Thyroid gland (tissue), 4 donors: ENCODE results near the gene ASIC1. TPM values are rescaled to one million over a fixed set of nuclear protein-coding genes. Genes with fewer than 3 reads are reported as not detected.

Experiments used
- DNase-seq, 2 donors: peaks; one replicate each; pipeline ENCODE4 v3.0.0-alpha.2; 2019
- H3K27ac ChIP-seq, 3 donors: fragments of 200-600 bp; sonication (generic); 1 replicate in 2 of 3; 2 replicates in 1 of 3; pipeline ENCODE4 v1.5.1; 2016 to 2019; ENCODE audit warnings: mild to moderate bottlenecking in 1 of 3, moderate library complexity in 1 of 3
- H3K27me3 ChIP-seq: fragments of 200-600 bp; sonication (generic); one replicate; pipeline ENCODE4 v1.5.1; 2019
- H3K36me3 ChIP-seq, 2 donors: fragments of 200-600 bp; sonication (generic); one replicate each; pipeline ENCODE4 v1.5.1; 2016 to 2019
- H3K4me1 ChIP-seq, 2 donors: fragments of 200-600 bp; sonication (generic); one replicate each; pipeline ENCODE4 v1.5.1; 2017 to 2019
- H3K4me3 ChIP-seq, 3 donors: fragments of 200-600 bp; sonication (generic); replicated peaks in 1 of 3; 1 replicate in 2 of 3; 2 replicates in 1 of 3; pipeline ENCODE4 v1.5.1; 2016; ENCODE audit warnings: mild to moderate bottlenecking in 1 of 3
- H3K9me3 ChIP-seq: fragments of 200-600 bp; sonication (generic); one replicate; pipeline ENCODE4 v1.5.1; 2017
- POLR2A ChIP-seq, 2 donors: fragments of 450-650 bp; IDR thresholded peaks; one replicate each; pipeline ENCODE4 v1.6.1; 2017; ENCODE audit warnings: antibody characterized with exemption in 2 of 2, mild to moderate bottlenecking in 2 of 2, moderate library complexity in 1 of 2
- WGBS, 2 donors: methylation state at CpG; one replicate each; pipeline ENCODE4 v1.1.5; 2017; 5-methylcytosine and 5-hydroxymethylcytosine counted together
- intact Hi-C: fragments of 100-400 bp; cut with DNase I; formaldehyde crosslinking; loops from one replicate; pipeline ENCODE4 v1.15.1; 2023
- total RNA-seq, 4 donors: library from RNA; depleted of rRNA; stranded (reverse); fragments of >200 nt; gene quantifications; one replicate each; pipeline ENCODE4 v1.2.3, GENCODE V29; 2016
- TF ChIP-seq, protein P1 (sequence below), 6 experiments: fragments of 200-600 bp in 3 of 6; fragments of 450-650 bp in 3 of 6; sonication (generic) in 3 of 6; IDR thresholded peaks; one replicate each; pipeline ENCODE4 v1.5.1; 2016 to 2019; ENCODE audit warnings: antibody characterized with exemption in 6 of 6, mild to moderate bottlenecking in 2 of 6, inconsistent platforms in 1 of 6, moderate library complexity in 1 of 6

The ASIC1 gene
- total RNA-seq, 4 donors from 2014 or later = 0.13 to 1.9 (median 0.43) TPM

DNA sequence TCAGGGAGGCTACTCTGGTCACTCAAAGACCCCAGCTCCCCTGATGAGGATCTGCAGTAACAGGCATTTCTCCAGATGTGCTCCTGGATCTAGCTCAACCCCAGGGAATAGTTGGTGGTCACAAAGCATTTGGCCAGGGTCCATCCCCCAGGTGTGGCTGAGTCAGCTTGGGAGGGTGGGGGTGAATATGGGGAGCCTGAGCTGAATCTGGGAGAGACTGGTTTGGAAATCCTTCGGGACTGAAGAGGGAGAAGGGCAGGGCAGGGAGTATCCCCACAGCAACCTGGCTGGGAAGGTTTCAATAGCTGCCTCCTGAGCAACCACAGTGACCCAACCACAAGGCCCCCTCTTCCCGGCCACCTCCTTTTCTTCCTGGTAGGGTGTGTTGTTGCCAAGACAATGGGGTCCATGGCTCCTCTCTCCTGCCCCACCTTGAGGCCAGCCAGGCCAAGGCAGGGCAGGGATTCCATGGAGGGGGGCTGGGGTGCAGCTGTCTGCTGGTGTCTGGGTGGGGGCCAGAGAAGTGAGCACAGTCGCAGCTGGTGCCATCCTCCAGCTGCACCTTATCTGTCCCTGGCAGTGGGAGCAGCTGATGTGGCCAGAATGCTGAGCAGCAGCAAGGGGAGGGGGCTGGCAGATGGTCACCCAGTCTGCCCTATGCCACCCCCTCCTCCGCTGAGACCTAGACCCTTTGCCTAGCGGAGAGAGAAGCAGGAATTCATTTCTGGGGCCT lies 5.5 kb downstream of the ASIC1 start:
- WGBS, 2 donors = 78 to 84% methylated on average over 4 to 5 of the region's 5 CpGs
- TF ChIP-seq, protein P1, sequence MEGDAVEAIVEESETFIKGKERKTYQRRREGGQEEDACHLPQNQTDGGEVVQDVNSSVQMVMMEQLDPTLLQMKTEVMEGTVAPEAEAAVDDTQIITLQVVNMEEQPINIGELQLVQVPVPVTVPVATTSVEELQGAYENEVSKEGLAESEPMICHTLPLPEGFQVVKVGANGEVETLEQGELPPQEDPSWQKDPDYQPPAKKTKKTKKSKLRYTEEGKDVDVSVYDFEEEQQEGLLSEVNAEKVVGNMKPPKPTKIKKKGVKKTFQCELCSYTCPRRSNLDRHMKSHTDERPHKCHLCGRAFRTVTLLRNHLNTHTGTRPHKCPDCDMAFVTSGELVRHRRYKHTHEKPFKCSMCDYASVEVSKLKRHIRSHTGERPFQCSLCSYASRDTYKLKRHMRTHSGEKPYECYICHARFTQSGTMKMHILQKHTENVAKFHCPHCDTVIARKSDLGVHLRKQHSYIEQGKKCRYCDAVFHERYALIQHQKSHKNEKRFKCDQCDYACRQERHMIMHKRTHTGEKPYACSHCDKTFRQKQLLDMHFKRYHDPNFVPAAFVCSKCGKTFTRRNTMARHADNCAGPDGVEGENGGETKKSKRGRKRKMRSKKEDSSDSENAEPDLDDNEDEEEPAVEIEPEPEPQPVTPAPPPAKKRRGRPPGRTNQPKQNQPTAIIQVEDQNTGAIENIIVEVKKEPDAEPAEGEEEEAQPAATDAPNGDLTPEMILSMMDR (IDR thresholded peaks at IDR 0.05) = no peak
- TF ChIP-seq POLR2A (IDR thresholded peaks at IDR 0.05) = no peak
- no peak overlapping the region for H3K4me3 ChIP-seq
- H3K36me3 ChIP-seq = no peaks in the 10 kb centered on the region
- no peak for DNase-seq
- H3K27ac ChIP-seq = no peak overlapping the region
- H3K27me3 ChIP-seq = no peaks in the 10 kb centered on the region
- intact Hi-C loops = no loop called here
- peaks cover 0 to 2% of the 10 kb centered on the region in 2 donors for H3K4me1 ChIP-seq
- no peaks in the 10 kb centered on the region for H3K9me3 ChIP-seq

DNA sequence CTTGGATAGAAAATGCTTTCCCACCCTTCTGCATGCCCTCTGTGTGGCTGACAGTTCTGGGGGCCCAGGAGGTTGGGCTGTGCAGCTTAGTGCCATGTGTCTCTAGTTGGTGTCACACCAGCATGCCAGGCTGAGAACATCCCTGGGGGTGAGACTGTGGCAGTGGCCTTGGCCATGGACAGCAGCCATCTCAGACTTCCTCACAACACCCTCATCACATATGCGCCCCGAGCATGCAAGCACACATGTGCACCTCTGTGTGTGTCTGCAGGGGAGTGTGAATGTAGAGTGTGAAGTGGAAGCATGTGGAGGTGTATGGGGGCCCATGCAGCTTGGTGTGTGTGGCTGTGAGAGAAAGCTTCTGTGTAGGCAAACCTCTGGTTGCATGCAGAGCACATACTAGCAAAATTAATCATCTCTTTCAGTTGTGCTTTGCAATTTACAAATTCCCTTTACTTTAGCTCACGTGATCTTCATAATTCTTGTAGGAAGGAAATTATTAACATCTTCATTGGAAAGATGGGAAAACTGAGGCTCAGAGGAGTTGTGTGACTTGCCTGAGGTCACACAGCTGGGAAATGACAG lies 8.4 kb downstream of the ASIC1 start:
- intact Hi-C loops = no loop called here
- Histone ChIP-seq H3K4me1 (peaks cover 0 to 3% of the 10 kb centered on the region in 2 donors), H3K4me3 (no peak overlapping the region), H3K36me3 (no peaks in the 10 kb centered on the region), H3K9me3 (no peaks in the 10 kb centered on the region), H3K27ac (no peak overlapping the region), H3K27me3 (no peaks in the 10 kb centered on the region)
- TF ChIP-seq POLR2A (IDR thresholded peaks at IDR 0.05) = no peak
- TF ChIP-seq, protein P1 (IDR thresholded peaks at IDR 0.05) = no peak
- 94 to 95% methylated on average over 3 of the region's 3 CpGs for WGBS, 2 donors
- DNase-seq = no peak

DNA sequence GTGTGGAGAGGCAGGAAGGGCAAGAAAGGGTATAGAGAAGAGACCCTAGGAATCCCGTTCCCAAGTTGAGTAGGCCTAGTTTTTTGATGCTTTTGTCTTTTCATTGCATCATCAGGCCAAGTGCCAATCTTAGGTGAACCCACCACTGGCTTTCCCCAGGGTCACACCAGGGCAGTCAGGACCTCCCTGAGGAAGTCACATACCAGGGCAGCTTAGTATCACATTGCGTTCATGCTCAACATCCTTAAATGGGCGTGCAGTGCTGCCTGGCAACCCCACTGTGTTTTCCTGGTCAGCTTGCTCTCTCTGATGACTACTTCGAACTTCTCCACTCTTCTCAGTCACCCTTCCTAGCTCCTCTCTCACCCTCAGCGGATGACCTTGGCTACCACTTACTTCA lies 9.0 kb downstream of the ASIC1 start:
- H3K27me3 ChIP-seq = no peaks in the 10 kb centered on the region
- intact Hi-C loops = no loop called here
- peaks cover 0 to 4% of the 10 kb centered on the region in 2 donors for H3K4me1 ChIP-seq
- H3K27ac ChIP-seq = no peak overlapping the region
- no peaks in the 10 kb centered on the region for H3K36me3 ChIP-seq
- no peak overlapping the region for H3K4me3 ChIP-seq
- no peak for DNase-seq
- H3K9me3 ChIP-seq = no peaks in the 10 kb centered on the region
- 65 to 75% methylated on average over 5 of the region's 5 CpGs for WGBS, 2 donors
- TF ChIP-seq POLR2A (IDR thresholded peaks at IDR 0.05) = no peak
- TF ChIP-seq, protein P1 (IDR thresholded peaks at IDR 0.05) = no peak

DNA sequence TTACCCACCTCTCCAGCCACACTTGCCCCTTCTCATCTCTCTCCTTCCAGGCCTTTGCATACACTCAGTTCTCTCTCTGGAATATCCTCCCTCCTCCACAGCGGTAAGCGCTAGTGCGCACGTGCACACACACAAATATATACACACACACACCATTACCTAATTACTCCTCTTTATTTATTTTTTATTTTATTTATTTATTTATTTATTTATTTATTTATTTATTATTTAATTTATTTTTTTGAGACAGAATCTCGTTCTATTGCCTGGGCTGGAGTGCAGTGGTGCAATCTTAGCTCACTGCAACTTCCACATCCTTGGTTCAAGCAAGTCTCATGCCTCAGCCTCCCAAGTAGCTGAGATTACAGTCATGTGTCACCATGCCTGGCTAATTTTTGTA lies 11.7 kb downstream of the ASIC1 start:
- H3K4me1 ChIP-seq = peaks cover 0 to 4% of the 10 kb centered on the region in 2 donors
- intact Hi-C loops = no loop called here
- no peak for DNase-seq
- no peaks in the 10 kb centered on the region for H3K27me3 ChIP-seq
- no peaks in the 10 kb centered on the region for H3K9me3 ChIP-seq
- H3K27ac ChIP-seq = no peak overlapping the region
- no peak for TF ChIP-seq POLR2A (IDR thresholded peaks at IDR 0.05)
- no peaks in the 10 kb centered on the region for H3K36me3 ChIP-seq
- no peak overlapping the region for H3K4me3 ChIP-seq
- WGBS, 2 donors = 94% methylated on average over 5 of the region's 5 CpGs

DNA sequence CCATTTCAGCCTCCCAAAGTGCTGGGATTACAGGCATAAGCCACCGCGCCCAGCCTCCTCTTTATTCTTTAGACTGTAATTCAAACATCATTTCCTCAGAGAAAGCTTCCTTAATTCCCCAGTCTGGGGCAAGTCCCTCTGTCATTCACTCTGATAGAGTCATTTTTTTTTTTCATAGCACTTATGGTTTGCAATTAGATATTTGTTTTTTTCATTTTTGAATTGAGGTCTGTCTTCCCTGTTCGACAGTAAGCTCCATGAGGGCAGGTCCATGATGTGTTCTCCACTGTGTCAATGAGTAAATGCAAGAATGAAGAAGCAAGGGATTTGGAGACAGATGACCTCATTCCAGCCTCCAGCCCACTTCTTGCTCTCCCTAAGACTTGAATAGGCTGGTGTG lies 12.1 kb downstream of the ASIC1 start:
- intact Hi-C loops = no loop called here

More for the DNA sequence above, 12.1 kb downstream of the ASIC1 start:
- Histone ChIP-seq H3K4me1 (peaks cover 0 to 4% of the 10 kb centered on the region in 2 donors), H3K9me3 (no peaks in the 10 kb centered on the region), H3K27ac (no peak overlapping the region), H3K36me3 (no peaks in the 10 kb centered on the region), H3K27me3 (no peaks in the 10 kb centered on the region), H3K4me3 (no peak overlapping the region)
- no peak for TF ChIP-seq POLR2A (IDR thresholded peaks at IDR 0.05)
- TF ChIP-seq, protein P1 (IDR thresholded peaks at IDR 0.05) = no peak
- WGBS, 2 donors = 98 to 99% methylated on average over 3 of the region's 3 CpGs
- no peak for DNase-seq
